ENCODE data around the gene PARD3.

Gene PARD3

GRCh38 chr10:34526758-34527730 is 288.1 kb downstream of the PARD3 start:
- DNase-seq (ENCODE audit: low read depth), result peak; percentile 97
- TF ChIP-seq CTCF (conservative IDR thresholded peaks at IDR 0.05; ENCODE audit: control insufficient read depth, insufficient read depth, low read depth, low read length), result peak; percentile 52
- no peak overlapping the region for H3K4me3 ChIP-seq (ENCODE audit: control insufficient read depth, low read depth, low read length)

- no peak for TF ChIP-seq CTCF (conservative IDR thresholded peaks at IDR 0.05; ENCODE audit: control insufficient read depth, insufficient read depth, low read depth, low read length)
- peak; percentile 52 for DNase-seq (ENCODE audit: low read depth)
- H3K4me3 ChIP-seq (ENCODE audit: control insufficient read depth, low read depth, low read length), result no peak overlapping the region
These were observed 288.9 kb downstream of the PARD3 start for GRCh38 chr10:34526186-34526585.

DNA sequence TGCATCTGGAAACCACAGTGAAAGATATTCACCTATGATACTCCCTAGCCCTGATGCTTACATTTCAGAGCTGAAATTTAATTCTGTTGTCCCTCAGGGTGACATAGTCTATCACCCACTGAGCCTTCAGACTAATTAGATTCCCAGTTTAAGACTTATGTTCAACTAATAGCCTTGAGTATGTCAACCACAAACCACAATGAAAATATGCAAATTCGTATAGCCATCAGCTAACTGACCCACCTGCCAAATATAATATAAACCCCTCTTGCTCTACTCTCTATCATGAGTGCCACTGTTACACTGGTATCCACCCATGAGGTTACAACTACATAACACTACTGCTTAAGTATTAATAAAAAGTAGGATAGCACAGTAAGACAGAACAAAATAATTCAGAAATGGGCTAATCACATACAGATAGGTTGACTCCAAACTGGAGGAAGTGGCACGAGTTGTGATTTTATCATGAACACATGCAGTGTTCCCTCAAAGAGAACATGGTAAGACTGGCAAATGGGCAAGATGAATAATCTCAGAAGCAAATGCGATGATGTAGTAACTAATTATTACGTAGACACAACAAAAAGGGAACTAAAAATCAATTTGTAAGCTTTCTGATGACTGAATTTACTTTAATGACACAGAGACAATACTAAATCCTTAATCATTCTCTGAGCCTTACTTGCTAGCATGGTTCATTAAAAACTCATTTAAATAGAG is 290.6 kb downstream of the PARD3 start:
- no peak overlapping the region for H3K4me3 ChIP-seq (ENCODE audit: control insufficient read depth, low read depth, low read length)
- no peak for DNase-seq (ENCODE audit: low read depth)
- no peak for TF ChIP-seq CTCF (conservative IDR thresholded peaks at IDR 0.05; ENCODE audit: control insufficient read depth, insufficient read depth, low read depth, low read length)

DNA sequence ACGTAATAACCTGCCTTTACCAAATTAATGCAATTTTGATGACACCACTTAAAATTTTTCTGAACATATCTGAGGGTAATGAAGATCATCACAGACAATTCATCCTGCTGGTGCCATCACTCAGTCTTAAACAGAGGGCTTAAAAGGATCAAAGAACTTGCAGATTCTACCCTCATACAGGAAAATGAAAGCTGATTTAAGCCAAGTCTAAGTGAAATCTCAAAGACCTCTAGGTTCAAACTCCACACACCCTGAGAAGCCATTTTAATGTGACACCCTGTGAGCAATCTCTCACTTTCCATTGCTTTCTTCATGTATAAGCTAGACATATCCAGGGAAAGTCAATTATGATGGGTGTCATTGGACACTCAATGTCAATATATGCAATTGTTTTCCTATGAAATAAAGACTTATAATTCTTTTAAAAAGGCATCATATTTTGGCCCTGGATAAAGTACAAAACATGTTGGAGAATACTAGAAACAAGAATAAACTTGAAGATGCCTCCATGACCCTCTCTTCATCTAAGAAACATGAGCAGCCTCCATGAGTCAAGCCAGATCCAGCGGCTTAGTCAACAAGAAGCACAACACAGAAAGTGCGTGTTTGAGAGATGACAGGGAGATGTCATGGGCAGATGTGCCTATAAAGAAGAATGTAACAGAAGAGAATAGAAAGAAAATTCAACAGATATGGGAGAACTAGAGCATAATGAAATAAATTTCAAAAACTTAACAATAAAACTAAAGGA is 291.9 kb downstream of the PARD3 start:
- DNase-seq (ENCODE audit: low read depth), result peak; percentile 52
- TF ChIP-seq CTCF (conservative IDR thresholded peaks at IDR 0.05; ENCODE audit: control insufficient read depth, insufficient read depth, low read depth, low read length), result no peak
- no peak overlapping the region for H3K4me3 ChIP-seq (ENCODE audit: control insufficient read depth, low read depth, low read length)

- peak; percentile 41 for TF ChIP-seq CTCF (conservative IDR thresholded peaks at IDR 0.05; ENCODE audit: control insufficient read depth, insufficient read depth, low read depth, low read length)
- peak; percentile 33 for DNase-seq (ENCODE audit: low read depth)
- no peak overlapping the region for H3K4me3 ChIP-seq (ENCODE audit: control insufficient read depth, low read depth, low read length)
These were observed 292.6 kb downstream of the PARD3 start for GRCh38 chr10:34522546-34522945.

- DNase-seq (ENCODE audit: low read depth), result no peak
- TF ChIP-seq CTCF (conservative IDR thresholded peaks at IDR 0.05; ENCODE audit: control insufficient read depth, insufficient read depth, low read depth, low read length), result no peak
- no peak overlapping the region for H3K4me3 ChIP-seq (ENCODE audit: control insufficient read depth, low read depth, low read length)
These were observed 294.6 kb downstream of the PARD3 start for GRCh38 chr10:34520510-34520909.

Measured in fibroblast of mammary gland (primary cell).